CD14-positive monocyte (primary cell): ENCODE measurements around the gene FOXJ3. TPM values are rescaled to one million over a fixed set of nuclear protein-coding genes. Genes with fewer than 3 reads are reported as not detected.
A peak's percentile ranks its signal among the peaks of the same experiment; 100 is the strongest.

Experiments
- DNase-seq, 3 donors: peaks; one replicate each; pipeline ENCODE4 v3.0.0-alpha.2; 2011 to 2022
- H2AFZ ChIP-seq: 2 replicates; pipeline ENCODE4 v1.6.0; 2012; ENCODE audit warnings: mild to moderate bottlenecking, low read depth, low read length, inconsistent platforms; ENCODE audit not compliant: insufficient read depth, poor library complexity, severe bottlenecking
- H3K27ac ChIP-seq, 2 donors: 1 replicate in 1 of 2; 2 replicates in 1 of 2; pipeline ENCODE4 v1.5.1; 2012 to 2013; ENCODE audit warnings: low read length in 2 of 2, control low read depth in 1 of 2, inconsistent platforms in 1 of 2, low read depth in 1 of 2, mild to moderate bottlenecking in 1 of 2
- H3K27me3 ChIP-seq, 2 donors: one replicate each; pipeline versions ENCODE4 v1.6.0 to v1.6.1; 2011 to 2013; ENCODE audit warnings: low read length in 2 of 2; ENCODE audit not compliant: control insufficient read depth in 2 of 2, insufficient read depth in 2 of 2
- H3K36me3 ChIP-seq, 2 donors: replicated peaks in 1 of 2; 1 replicate in 1 of 2; 2 replicates in 1 of 2; pipeline versions ENCODE4 v1.5.1 to v1.6.1; 2012 to 2013; ENCODE audit warnings: low read length in 2 of 2, control low read depth in 1 of 2, inconsistent platforms in 1 of 2, mild to moderate bottlenecking in 1 of 2; ENCODE audit not compliant: insufficient read depth in 2 of 2, control insufficient read depth in 1 of 2
- H3K4me1 ChIP-seq, 2 donors: 1 replicate in 1 of 2; 2 replicates in 1 of 2; pipeline versions ENCODE4 v1.5.1 to v1.6.1; 2012 to 2013; ENCODE audit warnings: low read length in 2 of 2, control low read depth in 1 of 2, inconsistent platforms in 1 of 2, mild to moderate bottlenecking in 1 of 2, moderate library complexity in 1 of 2; ENCODE audit not compliant: insufficient read depth in 2 of 2, control insufficient read depth in 1 of 2
- H3K4me2 ChIP-seq: replicated peaks from 2 replicates; pipeline ENCODE3; 2012; ENCODE audit warnings: low read length, moderate library complexity, mild to moderate bottlenecking; ENCODE audit not compliant: poor library complexity, severe bottlenecking; ENCODE audit errors: extremely low read depth
- H3K4me3 ChIP-seq, 3 experiments: fragments of 200-600 bp in 1 of 3; sonication (generic) in 1 of 3; replicated peaks in 1 of 3; 1 replicate in 2 of 3; 2 replicates in 1 of 3; pipeline ENCODE4 v1.5.1; 2011 to 2013; ENCODE audit warnings: low read length in 3 of 3, mild to moderate bottlenecking in 3 of 3, control low read depth in 2 of 3, low read depth in 2 of 3, inconsistent platforms in 1 of 3, moderate library complexity in 1 of 3
- H3K79me2 ChIP-seq: 2 replicates; pipeline ENCODE4 v1.6.0; 2012; ENCODE audit warnings: mild to moderate bottlenecking, control low read depth, inconsistent platforms, low read length, moderate library complexity; ENCODE audit not compliant: insufficient read depth
- H3K9ac ChIP-seq: 2 replicates; pipeline ENCODE4 v1.6.0; 2017; ENCODE audit warnings: low read length, mild to moderate bottlenecking; ENCODE audit not compliant: insufficient read depth, poor library complexity, severe bottlenecking
- H3K9me3 ChIP-seq, 2 donors: replicated peaks in 1 of 2; 1 replicate in 1 of 2; 2 replicates in 1 of 2; pipeline versions ENCODE4 v1.5.1 to v1.6.1; 2012 to 2013; ENCODE audit warnings: low read length in 2 of 2, control low read depth in 1 of 2; ENCODE audit not compliant: control insufficient read depth in 1 of 2, insufficient read depth in 1 of 2
- H4K20me1 ChIP-seq: 2 replicates; pipeline ENCODE4 v1.6.0; 2012; ENCODE audit warnings: mild to moderate bottlenecking, low read length, control low read depth, moderate library complexity; ENCODE audit not compliant: insufficient read depth
- H3K27ac Mint-ChIP-seq, 7 donors: one replicate each; pipeline ENCODE4 v1.8.0; 2020; ENCODE audit warnings: mild to moderate bottlenecking in 7 of 7, mixed read lengths in 7 of 7, moderate library complexity in 6 of 7, inconsistent platforms in 2 of 7
- H3K27me3 Mint-ChIP-seq, 3 donors: one replicate each; pipeline ENCODE4 v1.8.0; 2021 to 2022; ENCODE audit warnings: low read depth in 3 of 3, mild to moderate bottlenecking in 3 of 3, mixed read lengths in 3 of 3, moderate library complexity in 3 of 3, inconsistent platforms in 1 of 3
- H3K36me3 Mint-ChIP-seq, 2 donors: one replicate each; pipeline ENCODE4 v1.8.0; 2020; ENCODE audit warnings: mixed read lengths in 2 of 2, inconsistent platforms in 1 of 2, mild to moderate bottlenecking in 1 of 2
- H3K4me1 Mint-ChIP-seq: one replicate; pipeline ENCODE4 v1.8.0; 2020; ENCODE audit warnings: mild to moderate bottlenecking, mixed read lengths
- H3K4me3 Mint-ChIP-seq, 2 donors: one replicate each; pipeline ENCODE4 v1.8.0; 2020; ENCODE audit warnings: mild to moderate bottlenecking in 2 of 2, mixed read lengths in 2 of 2, moderate library complexity in 1 of 2
- H3K9me3 Mint-ChIP-seq, 7 donors: one replicate each; pipeline ENCODE4 v1.8.0; 2020 to 2022; ENCODE audit warnings: mixed read lengths in 7 of 7, mild to moderate bottlenecking in 6 of 7, moderate library complexity in 6 of 7, inconsistent platforms in 2 of 7
- CTCF ChIP-seq: fragments of 200-600 bp; IDR thresholded peaks from one replicate; pipeline ENCODE4 v1.8.0; 2022; ENCODE audit warnings: antibody characterized with exemption, mild to moderate bottlenecking
- WGBS: methylation state at CpG from one replicate; pipeline ENCODE4 v1.1.5; 2013; ENCODE audit warnings: missing lambda C conversion rate; ENCODE audit not compliant: insufficient coverage; 5-methylcytosine and 5-hydroxymethylcytosine counted together
- intact Hi-C, 2 donors: fragments of 100-400 bp; cut with micrococcal nuclease; formaldehyde crosslinking; loops; one replicate each; pipeline versions ENCODE4 v1.15.0 to v1.15.1; 2023
- polyA plus RNA-seq, 3 donors: library from polyadenylated mRNA; depleted of rRNA in 1 of 3; unstranded in 2 of 3; stranded (reverse) in 1 of 3; fragments of 300-500 nt in 2 of 3; fragments of >200 nt in 1 of 3; fragmentation: Illumina TruSeq in 2 of 3; gene quantifications; 1 replicate in 2 of 3; 2 replicates in 1 of 3; pipeline ENCODE4 v1.2.3, GENCODE V29; 2012 to 2021

Gene FOXJ3
- polyA plus RNA-seq, 3 donors = 10.2 to 18.5 (median 18.4) TPM

- H3K27ac ChIP-seq = no peak overlapping the region
- WGBS = no CpG with 5 or more reads among the region's 1 CpG
- H3K79me2 ChIP-seq = peaks cover 36% of the 10 kb centered on the region
- H3K36me3 ChIP-seq = peaks cover 0 to 7% of the 10 kb centered on the region in 2 donors
- H2AFZ ChIP-seq = no peak overlapping the region
- no peak overlapping the region for H3K4me2 ChIP-seq
- no peak overlapping the region for H3K9ac ChIP-seq
- no peaks in the 10 kb centered on the region for H3K4me1 ChIP-seq
- no peaks in the 10 kb centered on the region for H3K27me3 ChIP-seq
- DNase-seq = no peak
- Mint-ChIP-seq H3K4me1 (peaks cover 2% of the 10 kb centered on the region), H3K36me3 (peaks cover 3 to 5% of the 10 kb centered on the region in 2 donors), H3K4me3 (no peak overlapping the region), H3K27me3 (no peaks in the 10 kb centered on the region), H3K27ac (no peak overlapping the region), H3K9me3 (peaks cover 0 to 3% (median 0%) of the 10 kb centered on the region in 7 donors)
- H3K4me3 ChIP-seq = no peak overlapping the region
- H4K20me1 ChIP-seq = peaks cover 67% of the 10 kb centered on the region
- intact Hi-C loops = no loop called here
- H3K9me3 ChIP-seq = no peaks in the 10 kb centered on the region
- no peak for TF ChIP-seq CTCF
Measured at GRCh38 chr1:42288311-42288985, 46.6 kb downstream of the FOXJ3 start.

GRCh38 chr1:42282867-42283583 is 52.0 kb downstream of the FOXJ3 start:
- intact Hi-C loops = no loop called here
- DNase-seq = peak in 1 of 3 donors; percentile 5
- H3K9me3 Mint-ChIP-seq = no peaks in the 10 kb centered on the region
- Histone ChIP-seq H4K20me1 (peaks cover 74% of the 10 kb centered on the region), H3K27me3 (no peaks in the 10 kb centered on the region), H3K27ac (no peak overlapping the region), H3K79me2 (peaks cover 24% of the 10 kb centered on the region), H3K9me3 (no peaks in the 10 kb centered on the region), H3K4me2 (no peak overlapping the region), H3K36me3 (peaks cover 3 to 13% of the 10 kb centered on the region in 2 donors), H3K4me3 (no peak overlapping the region), H3K9ac (no peak overlapping the region), H3K4me1 (no peaks in the 10 kb centered on the region), H2AFZ (no peak overlapping the region)
- no peaks in the 10 kb centered on the region for H3K27me3 Mint-ChIP-seq
- H3K36me3 Mint-ChIP-seq = peaks cover 6% of the 10 kb centered on the region in 2 donors
- H3K4me1 Mint-ChIP-seq = peaks cover 17% of the 10 kb centered on the region
- H3K27ac Mint-ChIP-seq = no peak overlapping the region
- 100% methylated on average over 1 of the region's 5 CpGs for WGBS
- no peak overlapping the region for H3K4me3 Mint-ChIP-seq
- TF ChIP-seq CTCF = no peak
